K562 (cell line): ENCODE results near the gene ASNS.

Experiments used
- ZNF140 ChIP-seq: fragments of 250-450 bp; sonication (Bioruptor Pico); IDR thresholded peaks from 2 replicates; pipeline ENCODE4 v1.8.0; 2021; ENCODE audit warnings: moderate library complexity, mild to moderate bottlenecking, inconsistent platforms
- TF ChIP-seq, protein P1 (sequence below): fragments of 450-650 bp; formaldehyde crosslinking; IDR thresholded peaks from 2 replicates; pipeline ENCODE4 v1.4.0; 2020; ENCODE audit warnings: mild to moderate bottlenecking, mixed read lengths
- TF ChIP-seq, protein P2 (sequence below): fragments of 200-400 bp; formaldehyde crosslinking; IDR thresholded peaks from 2 replicates; pipeline ENCODE4 v1.6.1; 2017; ENCODE audit warnings: mild to moderate bottlenecking, low read depth, low read length, moderate library complexity

DNA sequence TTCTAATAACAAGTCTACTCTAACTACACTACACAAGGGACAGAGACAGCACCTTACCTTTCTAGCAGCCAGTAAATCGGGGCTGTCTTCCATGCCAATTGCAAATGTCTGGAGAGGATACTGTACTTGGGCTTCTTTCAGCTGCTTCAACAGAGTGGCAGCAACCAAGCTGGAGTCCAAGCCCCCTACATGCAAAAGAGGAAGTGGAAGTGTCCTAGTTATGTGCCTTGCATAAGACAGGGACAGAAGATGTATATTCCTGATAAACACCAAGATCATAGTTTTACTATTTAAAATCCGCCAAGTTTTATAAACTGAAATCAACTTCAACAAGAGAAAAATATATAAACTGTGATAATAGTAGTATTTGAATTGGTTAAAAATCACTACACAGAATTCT lies 14.0 kb downstream of the ASNS start:
- no peak for TF ChIP-seq ZNF140
- TF ChIP-seq, protein P1, sequence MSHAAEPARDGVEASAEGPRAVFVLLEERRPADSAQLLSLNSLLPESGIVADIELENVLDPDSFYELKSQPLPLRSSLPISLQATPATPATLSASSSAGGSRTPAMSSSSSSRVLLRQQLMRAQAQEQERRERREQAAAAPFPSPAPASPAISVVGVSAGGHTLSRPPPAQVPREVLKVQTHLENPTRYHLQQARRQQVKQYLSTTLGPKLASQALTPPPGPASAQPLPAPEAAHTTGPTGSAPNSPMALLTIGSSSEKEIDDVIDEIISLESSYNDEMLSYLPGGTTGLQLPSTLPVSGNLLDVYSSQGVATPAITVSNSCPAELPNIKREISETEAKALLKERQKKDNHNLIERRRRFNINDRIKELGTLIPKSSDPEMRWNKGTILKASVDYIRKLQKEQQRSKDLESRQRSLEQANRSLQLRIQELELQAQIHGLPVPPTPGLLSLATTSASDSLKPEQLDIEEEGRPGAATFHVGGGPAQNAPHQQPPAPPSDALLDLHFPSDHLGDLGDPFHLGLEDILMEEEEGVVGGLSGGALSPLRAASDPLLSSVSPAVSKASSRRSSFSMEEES (CRISPR knock-in tag): no peak
- TF ChIP-seq, protein P2, sequence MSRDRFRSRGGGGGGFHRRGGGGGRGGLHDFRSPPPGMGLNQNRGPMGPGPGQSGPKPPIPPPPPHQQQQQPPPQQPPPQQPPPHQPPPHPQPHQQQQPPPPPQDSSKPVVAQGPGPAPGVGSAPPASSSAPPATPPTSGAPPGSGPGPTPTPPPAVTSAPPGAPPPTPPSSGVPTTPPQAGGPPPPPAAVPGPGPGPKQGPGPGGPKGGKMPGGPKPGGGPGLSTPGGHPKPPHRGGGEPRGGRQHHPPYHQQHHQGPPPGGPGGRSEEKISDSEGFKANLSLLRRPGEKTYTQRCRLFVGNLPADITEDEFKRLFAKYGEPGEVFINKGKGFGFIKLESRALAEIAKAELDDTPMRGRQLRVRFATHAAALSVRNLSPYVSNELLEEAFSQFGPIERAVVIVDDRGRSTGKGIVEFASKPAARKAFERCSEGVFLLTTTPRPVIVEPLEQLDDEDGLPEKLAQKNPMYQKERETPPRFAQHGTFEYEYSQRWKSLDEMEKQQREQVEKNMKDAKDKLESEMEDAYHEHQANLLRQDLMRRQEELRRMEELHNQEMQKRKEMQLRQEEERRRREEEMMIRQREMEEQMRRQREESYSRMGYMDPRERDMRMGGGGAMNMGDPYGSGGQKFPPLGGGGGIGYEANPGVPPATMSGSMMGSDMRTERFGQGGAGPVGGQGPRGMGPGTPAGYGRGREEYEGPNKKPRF: no peak
